Endometrial microvascular endothelial cells (primary cell): ENCODE results near the gene SMOC2. TPM values are rescaled to one million over a fixed set of nuclear protein-coding genes. Genes with fewer than 3 reads are reported as not detected.

Source experiments
- in situ Hi-C: cut with HindIII; loops from 2 replicates; pipeline ENCODE4 v1.10.0; 2017; ENCODE audit warnings: low sequenced_read_pairs, low pct_unique_long_range_greater_than_20kb; ENCODE audit errors: inconsistent ontology term
- total RNA-seq: library from RNA; depleted of rRNA; stranded (reverse); fragments of >200 nt; gene quantifications from one replicate; pipeline ENCODE4 v1.2.3, GENCODE V29; 2015; ENCODE audit errors: inconsistent ontology term

Gene SMOC2
- total RNA-seq, 1 donor from 2014 or later = not detected

GRCh38 chr6:168439794-168440450 lies 1.1 kb upstream of the SMOC2 start:
- in situ Hi-C loops = no loop called here

GRCh38 chr6:168441434-168442391 lies 729 bp downstream of the SMOC2 start:
- in situ Hi-C loops = no loop called here

GRCh38 chr6:168442646-168443045 lies 1.7 kb downstream of the SMOC2 start:
- in situ Hi-C loops = no loop called here

- in situ Hi-C loops = no loop called here
Measured at GRCh38 chr6:168447282-168447681, 6.3 kb downstream of the SMOC2 start.

GRCh38 chr6:168447700-168448099 lies 6.7 kb downstream of the SMOC2 start:
- in situ Hi-C loops = no loop called here

GRCh38 chr6:168448243-168448855 lies 7.4 kb downstream of the SMOC2 start:
- in situ Hi-C loops = no loop called here

- in situ Hi-C loops = no loop called here
Measured at GRCh38 chr6:168450917-168451316, 9.9 kb downstream of the SMOC2 start.

GRCh38 chr6:168451805-168452517 lies 11.0 kb downstream of the SMOC2 start:
- in situ Hi-C loops = no loop called here

- in situ Hi-C loops = no loop called here
Measured at GRCh38 chr6:168452685-168453377, 11.8 kb downstream of the SMOC2 start.

- in situ Hi-C loops = no loop called here
Measured at GRCh38 chr6:168455847-168456530, 15.0 kb downstream of the SMOC2 start.

GRCh38 chr6:168456907-168457652 lies 16.1 kb downstream of the SMOC2 start:
- in situ Hi-C loops = no loop called here

- in situ Hi-C loops = no loop called here
Measured at GRCh38 chr6:168457653-168457934, 16.6 kb downstream of the SMOC2 start.

- in situ Hi-C loops = no loop called here
Measured at GRCh38 chr6:168458101-168458500, 17.1 kb downstream of the SMOC2 start.

GRCh38 chr6:168459572-168459971 lies 18.6 kb downstream of the SMOC2 start:
- in situ Hi-C loops = no loop called here

- in situ Hi-C loops = no loop called here
Measured at GRCh38 chr6:168462289-168462853, 21.4 kb downstream of the SMOC2 start.

- in situ Hi-C loops = no loop called here
Measured at GRCh38 chr6:168464546-168464945, 23.6 kb downstream of the SMOC2 start.

- in situ Hi-C loops = no loop called here
Measured at GRCh38 chr6:168468045-168468444, 27.1 kb downstream of the SMOC2 start.
